GM19240 (cell line): ENCODE measurements around the gene GRPEL1.

Source experiments
- DNase-seq: peaks from one replicate; pipeline ENCODE4 v3.0.0; 2011; ENCODE audit warnings: low spot score; ENCODE audit not compliant: insufficient read length

The GRPEL1 gene

DNA sequence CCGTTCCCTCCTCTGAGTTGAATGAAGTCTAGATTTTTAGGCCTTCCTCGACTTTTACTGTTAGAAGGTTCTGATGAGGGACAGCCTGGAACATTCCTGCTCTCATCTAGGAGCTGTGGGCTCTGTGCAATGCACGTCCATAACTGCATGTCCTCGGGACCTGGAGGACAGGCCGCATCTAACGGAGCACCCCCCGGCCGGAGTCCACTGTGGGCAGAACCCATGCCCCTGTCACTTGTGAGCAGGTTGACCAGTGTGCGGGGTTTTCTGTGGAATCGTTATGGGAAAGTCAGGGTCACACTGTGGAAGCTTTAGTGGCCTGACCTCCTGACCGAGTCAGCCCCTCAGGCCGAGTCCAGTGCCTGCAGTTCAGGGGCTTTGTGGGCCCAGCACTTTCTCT, 44.0 kb downstream of the GRPEL1 start:
- DNase-seq = no peak

DNA sequence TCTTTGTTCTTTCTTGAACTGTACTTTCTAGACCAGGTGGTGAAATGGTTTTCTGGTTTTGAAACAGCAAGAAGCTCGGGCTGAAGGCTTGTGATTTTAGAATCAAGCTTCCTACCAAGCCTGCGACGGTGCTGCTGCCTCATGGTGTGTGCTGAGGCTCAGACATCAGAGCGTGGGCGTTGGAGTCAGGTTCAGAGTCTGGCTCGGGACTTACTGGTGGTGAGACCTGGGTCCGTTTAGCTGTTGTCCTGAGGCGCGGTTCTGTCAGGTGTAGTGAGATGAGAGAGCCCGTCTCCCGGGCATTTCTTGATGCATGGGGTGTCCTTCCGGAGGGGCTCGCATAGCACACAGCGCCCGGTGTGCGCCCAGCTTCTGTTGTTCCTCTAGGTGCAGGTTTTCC, 44.4 kb downstream of the GRPEL1 start:
- DNase-seq = no peak

DNA sequence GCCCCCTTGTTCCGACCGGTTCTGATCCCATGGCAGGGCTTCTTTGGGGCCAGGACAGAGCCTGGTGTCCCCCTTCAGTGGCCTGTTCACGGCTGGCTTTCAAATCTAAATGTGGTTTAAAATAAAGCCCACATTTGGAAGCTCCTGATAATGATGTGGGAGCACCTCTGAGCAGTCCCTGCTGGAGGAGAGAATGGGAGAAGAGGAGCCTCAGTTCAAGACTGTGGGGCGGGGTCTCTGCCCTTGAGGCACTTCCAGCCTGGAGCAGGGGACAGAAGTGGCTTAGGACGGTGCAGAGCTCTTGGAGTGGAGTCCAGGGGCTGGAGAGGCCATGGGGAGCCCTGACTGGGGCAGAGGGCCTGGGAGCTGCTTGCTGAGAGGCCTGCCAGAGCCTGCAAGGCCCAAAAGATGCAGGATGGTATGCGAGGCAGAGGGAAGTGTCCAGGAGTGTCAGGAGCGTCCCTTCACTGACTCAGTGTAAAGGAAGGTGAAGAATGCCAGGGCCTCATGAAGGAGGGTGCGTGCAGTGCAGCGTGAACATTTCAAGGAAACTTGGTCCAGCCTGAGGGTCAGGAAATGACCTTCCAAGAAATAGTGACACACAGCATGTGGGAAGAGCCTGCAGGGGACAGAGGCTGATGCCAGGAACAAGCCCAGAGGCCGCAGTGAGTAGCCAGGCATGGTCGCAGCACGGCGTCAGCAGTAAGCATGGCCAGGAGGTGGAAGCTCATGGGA, 45.8 kb downstream of the GRPEL1 start:
- no peak for DNase-seq

DNA sequence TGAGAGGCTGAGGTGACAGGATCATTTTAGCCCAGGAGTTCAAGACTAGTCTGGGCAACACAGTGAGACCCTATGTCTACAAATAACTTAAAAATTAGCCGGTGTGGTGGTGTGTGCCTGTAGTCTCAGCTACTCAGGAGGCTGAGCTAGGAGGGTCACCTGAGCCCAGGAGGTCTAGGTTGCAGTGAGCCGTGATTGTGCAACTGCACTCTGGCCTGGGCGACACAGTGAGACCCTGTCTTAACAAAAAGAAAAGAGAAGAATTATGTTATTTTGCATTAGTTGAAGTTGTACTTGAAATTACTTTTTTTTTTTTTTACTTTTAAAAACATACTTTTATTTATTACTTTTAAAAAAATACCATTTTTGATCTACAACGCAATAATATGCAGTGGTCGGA, 46.5 kb downstream of the GRPEL1 start:
- no peak for DNase-seq

DNA sequence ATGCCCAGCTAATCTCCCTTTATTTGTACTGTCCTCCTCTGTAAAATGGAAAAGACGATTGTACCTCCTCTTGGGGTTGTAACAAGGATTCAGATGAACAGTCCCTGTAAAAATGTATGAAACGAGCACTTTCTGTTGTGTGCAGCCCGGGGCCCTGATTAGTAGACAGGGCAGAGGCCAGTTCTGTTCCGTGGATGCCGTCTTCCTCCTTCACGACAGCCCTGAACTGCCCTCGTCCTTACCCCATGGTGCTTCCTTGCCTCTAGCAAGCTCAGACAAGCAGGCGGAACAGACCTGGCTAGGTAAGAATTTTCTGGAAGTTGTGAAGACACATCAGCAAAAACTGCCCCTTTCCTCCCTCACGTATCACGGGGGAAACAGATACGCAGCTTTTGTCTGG, 47.0 kb downstream of the GRPEL1 start:
- no peak for DNase-seq

DNA sequence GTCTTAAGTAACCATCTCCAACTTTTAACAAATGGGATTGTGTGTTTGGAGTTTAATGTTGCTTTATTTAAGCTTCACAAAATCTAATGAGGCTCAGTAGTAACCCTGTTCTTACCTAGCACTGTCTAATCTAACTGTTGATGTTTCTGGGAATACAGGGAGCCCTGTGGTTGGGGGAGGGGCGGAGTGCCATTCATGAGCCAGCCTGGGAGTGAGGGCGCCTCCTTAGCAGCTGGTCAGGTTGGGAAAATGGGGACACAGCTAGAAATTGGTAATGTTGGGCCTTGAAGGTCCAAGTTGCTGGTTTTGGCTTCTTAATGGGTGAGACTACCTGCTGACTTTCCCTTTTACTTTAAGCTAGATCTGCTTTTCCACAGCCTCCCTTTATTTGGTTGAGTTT, 47.6 kb downstream of the GRPEL1 start:
- no peak for DNase-seq

DNA sequence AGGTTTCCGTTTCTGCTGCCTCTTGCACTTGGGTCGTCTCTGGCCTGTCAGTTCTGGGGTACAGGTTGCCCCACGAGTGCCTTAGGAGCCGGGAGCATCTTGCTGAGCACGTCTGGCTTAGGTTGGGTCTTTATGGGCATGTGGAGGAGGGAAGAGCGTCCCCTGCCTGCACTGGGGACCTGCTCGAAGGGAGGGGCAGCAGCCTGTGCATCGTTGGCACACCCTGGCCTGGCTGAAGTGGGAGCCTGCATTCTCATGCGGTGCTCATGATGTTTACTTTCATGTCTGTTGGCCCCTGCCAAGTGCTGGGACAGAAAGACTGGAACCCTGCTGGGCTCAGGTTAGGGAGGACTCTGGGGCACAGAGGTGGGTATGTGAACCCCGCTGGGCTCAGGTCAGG, 48.5 kb downstream of the GRPEL1 start:
- DNase-seq = no peak

DNA sequence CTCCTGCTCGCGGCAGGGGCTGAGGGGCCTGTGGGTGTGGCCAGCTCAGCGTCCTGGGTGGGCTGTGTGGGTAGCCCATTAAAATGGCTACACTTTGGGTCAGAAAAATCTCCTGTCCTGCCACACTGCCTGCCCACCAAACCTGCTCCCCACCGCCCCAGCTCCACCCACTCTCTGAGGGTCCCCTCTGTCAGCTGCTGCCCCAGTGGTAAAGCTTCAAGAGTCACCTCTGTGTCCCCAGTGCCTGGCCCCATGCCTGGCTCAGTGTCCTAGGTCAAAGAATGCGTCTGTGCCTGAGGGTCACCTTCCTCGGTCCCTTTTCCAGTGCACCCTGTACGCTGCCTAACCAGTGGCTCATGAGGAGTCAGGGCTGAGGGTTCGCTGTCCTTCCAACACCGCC, 49.6 kb downstream of the GRPEL1 start:
- no peak for DNase-seq

DNA sequence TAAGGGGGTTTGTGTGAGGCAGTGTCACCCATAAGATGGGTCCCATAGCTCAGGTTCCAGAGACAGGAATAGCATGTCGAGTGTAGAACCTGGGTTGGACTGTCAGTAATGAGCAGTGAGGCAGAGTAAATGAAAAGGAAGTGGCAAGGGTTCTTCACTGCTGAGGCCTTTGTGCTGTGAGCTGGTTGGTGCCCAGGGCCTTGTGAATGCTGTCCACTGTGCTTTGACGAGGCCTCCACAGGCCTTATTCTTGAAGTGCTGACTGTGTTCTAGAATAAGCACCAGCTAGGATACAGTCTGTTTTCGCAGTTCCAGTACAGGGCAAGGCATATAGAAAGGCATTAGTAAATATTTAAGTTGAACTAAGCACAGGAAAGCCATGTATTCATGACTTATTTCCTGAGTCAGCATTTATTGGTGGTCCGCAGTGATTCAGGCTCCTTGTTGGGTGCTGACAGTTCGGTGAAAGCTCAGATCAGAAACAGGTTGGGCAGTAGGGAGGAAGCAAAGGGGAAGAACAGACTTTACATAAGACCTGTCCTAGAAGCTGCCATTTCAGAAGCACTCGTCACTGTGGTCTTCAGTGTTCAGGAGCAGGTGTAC, 50.3 kb downstream of the GRPEL1 start:
- no peak for DNase-seq

DNA sequence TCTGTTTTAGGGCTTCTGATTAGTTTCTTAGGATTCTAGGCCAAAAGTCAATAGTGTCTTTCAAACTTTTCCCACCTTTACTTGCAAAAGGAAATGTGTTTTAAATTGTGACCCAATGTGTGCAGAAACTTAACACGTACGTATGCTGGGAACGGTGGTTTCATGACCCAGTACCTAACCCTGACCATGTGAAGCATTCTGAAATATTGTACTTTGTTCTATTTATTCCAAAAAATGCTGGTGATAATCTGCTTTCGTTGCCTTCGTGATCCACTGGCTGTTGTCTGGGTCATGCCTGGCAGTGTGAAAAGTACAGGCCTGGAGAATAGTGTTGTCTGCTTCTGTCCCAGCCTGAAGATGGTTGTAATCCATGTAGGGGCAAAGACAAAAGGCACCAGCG, 51.4 kb downstream of the GRPEL1 start:
- DNase-seq = no peak

DNA sequence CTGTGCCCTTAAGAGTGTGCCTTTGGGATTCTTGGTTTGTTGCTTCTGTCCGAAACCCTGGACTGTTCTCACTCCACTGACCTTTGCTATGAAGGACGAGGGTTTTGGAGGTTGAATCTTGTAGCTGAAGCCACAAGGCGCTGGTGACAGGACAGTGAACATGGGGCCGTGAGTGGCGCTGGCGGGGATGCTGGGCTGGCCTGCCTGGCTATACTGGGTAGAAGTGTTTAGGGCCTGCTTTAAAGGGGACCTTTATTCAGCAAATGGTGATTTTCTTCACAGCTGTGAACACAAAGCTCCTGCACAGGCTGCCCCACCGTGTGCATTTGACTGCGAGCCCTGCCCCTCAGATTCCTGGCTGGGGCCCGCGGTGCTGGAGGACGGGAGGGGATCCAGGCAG, 51.8 kb downstream of the GRPEL1 start:
- no peak for DNase-seq

DNA sequence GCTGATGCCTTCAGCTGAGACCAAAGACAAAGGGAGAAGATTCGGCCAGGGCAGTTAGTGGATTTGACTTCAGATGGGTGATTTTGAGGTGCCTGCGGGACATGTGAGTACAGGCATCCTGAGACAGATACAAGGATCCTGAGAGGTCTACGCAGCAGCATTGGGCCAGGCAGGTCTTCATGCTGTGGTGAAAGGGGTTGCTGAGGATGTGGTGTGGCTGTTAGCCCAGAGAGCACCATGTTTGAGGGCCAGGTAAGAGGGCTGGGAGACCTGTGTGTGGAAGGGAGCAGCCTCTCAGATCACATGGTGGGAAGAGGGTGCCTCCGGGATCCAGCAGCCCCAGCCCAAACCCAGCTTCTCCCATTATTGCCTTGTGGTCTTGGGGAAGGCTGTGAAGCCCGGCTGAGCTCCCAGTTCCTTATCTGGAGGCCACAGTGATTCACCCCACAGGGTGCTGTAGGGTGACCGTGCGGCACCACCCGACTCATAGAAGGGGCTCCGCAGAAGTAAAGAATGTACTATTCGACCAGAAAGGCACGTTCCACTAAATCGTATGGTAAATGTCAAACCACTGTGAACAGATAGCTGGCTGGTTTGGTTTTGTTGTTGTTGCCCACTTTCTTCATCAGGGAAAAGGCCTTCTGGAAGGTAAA, 52.4 kb downstream of the GRPEL1 start:
- DNase-seq = no peak

DNA sequence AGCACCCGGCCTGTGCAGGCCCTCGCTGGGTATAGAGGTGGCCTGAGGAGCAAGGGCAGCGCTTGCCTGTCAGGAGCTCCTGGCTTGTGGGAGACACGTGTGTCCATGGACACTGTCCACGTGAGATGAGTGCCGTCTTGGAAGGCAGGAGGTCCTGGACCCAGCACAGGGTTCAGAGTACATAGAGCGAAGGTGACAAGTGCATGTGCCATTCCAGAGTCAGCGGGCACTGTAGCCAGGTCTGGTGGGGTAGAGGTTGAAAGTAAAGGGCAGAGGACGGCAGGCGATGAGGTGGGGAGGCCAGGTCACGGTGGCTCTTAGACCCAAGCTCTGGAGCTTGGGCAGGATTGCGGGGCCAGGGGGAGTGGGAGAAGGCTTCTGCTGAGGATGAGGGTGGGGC, 53.0 kb downstream of the GRPEL1 start:
- DNase-seq = no peak

DNA sequence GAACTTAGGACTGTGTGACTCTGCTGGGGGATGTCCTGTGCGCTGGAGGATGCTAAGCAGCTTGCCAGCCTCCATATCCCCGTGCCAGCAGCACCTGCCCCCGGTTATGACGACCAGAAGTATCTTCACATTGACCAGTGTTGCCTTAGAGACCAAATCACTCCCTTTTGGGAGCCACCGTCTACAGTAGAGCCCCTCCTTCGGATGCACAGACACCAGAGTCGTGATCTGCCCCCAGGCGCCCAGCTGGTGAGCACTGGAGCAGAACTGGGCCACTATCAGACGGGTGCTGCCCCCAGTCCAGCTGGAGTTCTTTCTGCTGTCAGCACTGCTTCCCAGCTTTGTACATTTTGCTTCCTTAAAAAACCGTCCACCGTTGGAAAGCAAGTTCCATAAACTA, 54.7 kb downstream of the GRPEL1 start:
- DNase-seq = no peak

DNA sequence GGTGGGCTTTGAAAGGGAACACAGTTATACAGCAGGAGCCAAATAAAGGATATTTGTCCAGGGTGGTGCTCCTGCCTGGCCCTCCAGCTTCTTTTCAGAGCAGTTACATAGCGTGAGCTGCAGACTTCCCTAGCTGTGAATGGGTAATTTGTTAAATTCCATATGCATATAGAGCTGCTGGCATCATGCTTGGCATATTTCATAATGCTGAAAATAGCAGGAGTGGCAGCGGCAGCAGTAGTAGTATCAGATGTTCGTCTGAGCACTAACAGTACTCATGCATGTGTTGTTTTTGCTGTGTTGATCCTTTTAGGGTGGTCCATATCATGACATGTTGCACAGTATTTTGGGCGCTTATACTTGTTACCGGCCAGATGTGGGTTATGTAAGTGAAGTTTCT, 58.3 kb downstream of the GRPEL1 start:
- no peak for DNase-seq
